ENCODE data around the gene GJE1.

GJE1 gene

GRCh38 chr6:142165227-142165626, 32.5 kb downstream of the GJE1 start:
- DNase-seq (ENCODE audit: low read depth in 2 of 2), result no peak

- DNase-seq (ENCODE audit: low read depth in 2 of 2), result no peak
These were observed 34.3 kb downstream of the GJE1 start for GRCh38 chr6:142167071-142167470.

- no peak for DNase-seq (ENCODE audit: low read depth in 2 of 2)
These were observed 34.8 kb downstream of the GJE1 start for GRCh38 chr6:142167486-142167885.

- DNase-seq (ENCODE audit: low read depth in 2 of 2), result no peak
These were observed 38.6 kb downstream of the GJE1 start for GRCh38 chr6:142171351-142171750.

- no peak for DNase-seq (ENCODE audit: low read depth in 2 of 2)
These were observed 40.0 kb downstream of the GJE1 start for GRCh38 chr6:142172758-142173157.

GRCh38 chr6:142173980-142174379, 41.3 kb downstream of the GJE1 start:
- DNase-seq (ENCODE audit: low read depth in 2 of 2), result no peak

GRCh38 chr6:142174703-142175102, 42.0 kb downstream of the GJE1 start:
- DNase-seq (ENCODE audit: low read depth in 2 of 2), result no peak

GRCh38 chr6:142178129-142178528, 45.4 kb downstream of the GJE1 start:
- DNase-seq (ENCODE audit: low read depth in 2 of 2), result no peak

- no peak for DNase-seq (ENCODE audit: low read depth in 2 of 2)
These were observed 49.3 kb downstream of the GJE1 start for GRCh38 chr6:142182004-142182403.

GRCh38 chr6:142183351-142183750, 50.6 kb downstream of the GJE1 start:
- no peak for DNase-seq (ENCODE audit: low read depth in 2 of 2)

- no peak for DNase-seq (ENCODE audit: low read depth in 2 of 2)
These were observed 51.6 kb downstream of the GJE1 start for GRCh38 chr6:142184307-142184706.

Measured in activated CD8-positive, alpha-beta memory T cell treated with anti-CD3 and anti-CD28 coated beads for 4 hours (primary cell).